IPS-18a (cell line): ENCODE results near the gene IER3.
A peak's percentile ranks its signal among the peaks of the same experiment; 100 is the strongest.
"Not testable (repeated sequence)": the region's sequence is repeated elsewhere in the genome, so short reads cannot be mapped to it uniquely, and the experiment has no call there.

ENCODE experiments used
- H3K27ac ChIP-seq: one replicate; pipeline ENCODE4 v1.5.1; 2013; ENCODE audit warnings: low read length
- H3K27me3 ChIP-seq: one replicate; pipeline ENCODE4 v1.6.1; 2013; ENCODE audit warnings: mild to moderate bottlenecking, low read length; ENCODE audit not compliant: control insufficient read depth, insufficient read depth
- H3K36me3 ChIP-seq: one replicate; pipeline ENCODE4 v1.6.1; 2013; ENCODE audit warnings: low read depth, low read length; ENCODE audit not compliant: control insufficient read depth
- H3K4me1 ChIP-seq: one replicate; pipeline ENCODE4 v1.6.1; 2013; ENCODE audit warnings: low read depth, low read length; ENCODE audit not compliant: control insufficient read depth
- H3K4me3 ChIP-seq: one replicate; pipeline ENCODE4 v1.5.1; 2013; ENCODE audit warnings: low read length
- H3K9ac ChIP-seq: one replicate; pipeline ENCODE4 v1.6.1; 2013; ENCODE audit warnings: mild to moderate bottlenecking, low read length, moderate library complexity
- H3K9me3 ChIP-seq: one replicate; pipeline ENCODE4 v1.6.1; 2013; ENCODE audit warnings: low read depth, low read length; ENCODE audit not compliant: control insufficient read depth

The IER3 gene

GRCh38 chr6:30719356-30719755 lies 25.0 kb downstream of the IER3 start:
- Histone ChIP-seq H3K27me3 (no peaks in the 10 kb centered on the region), H3K36me3 (peaks cover 31% of the 10 kb centered on the region), H3K27ac (peak overlapping the region; percentile 94), H3K9me3 (no peaks in the 10 kb centered on the region), H3K4me1 (peaks cover 15% of the 10 kb centered on the region), H3K9ac (peak overlapping the region; percentile 100), H3K4me3 (peak overlapping the region; percentile 97)

GRCh38 chr6:30717845-30718720 lies 26.3 kb downstream of the IER3 start:
- Histone ChIP-seq H3K9ac (peak overlapping the region; percentile 88), H3K4me1 (peaks cover 15% of the 10 kb centered on the region), H3K36me3 (peaks cover 31% of the 10 kb centered on the region), H3K4me3 (peak overlapping the region; percentile 97), H3K27ac (peak overlapping the region; percentile 97)
- not testable (repeated sequence) for H3K27me3 ChIP-seq, H3K9me3 ChIP-seq

- Histone ChIP-seq H3K4me1 (peaks cover 11% of the 10 kb centered on the region), H3K4me3 (peak within 1 kb of the TSS; percentile 97)
These were observed 27.1 kb downstream of the IER3 start, which contains the start of gene MDC1 for GRCh38 chr6:30717129-30717844. Gene MDC1, minus strand, starts transcription at chr6:30717281. Its CDS starts 2,106 bp downstream, at chr6:30715175.

GRCh38 chr6:30716879-30717128 lies 27.5 kb downstream of the IER3 start:
- H3K9ac ChIP-seq, result peak overlapping the region; percentile 73
- H3K9me3 ChIP-seq, result no peaks in the 10 kb centered on the region
- peak overlapping the region; percentile 79 for H3K4me3 ChIP-seq
- peak overlapping the region; percentile 63 for H3K27ac ChIP-seq
- peaks cover 11% of the 10 kb centered on the region for H3K4me1 ChIP-seq
- H3K27me3 ChIP-seq, result no peaks in the 10 kb centered on the region
- H3K36me3 ChIP-seq, result peaks cover 31% of the 10 kb centered on the region

More at GRCh38 chr6:30717129-30717844, 27.1 kb downstream of the IER3 start, which contains the start of gene MDC1:
- Histone ChIP-seq H3K9ac (peak within 1 kb of the TSS; percentile 88), H3K27me3 (no peaks in the 10 kb centered on the region), H3K9me3 (no peaks in the 10 kb centered on the region), H3K27ac (peak within 1 kb of the TSS; percentile 97), H3K36me3 (peaks cover 31% of the 10 kb centered on the region)

- H3K27me3 ChIP-seq, result no peaks in the 10 kb centered on the region
- H3K9me3 ChIP-seq, result no peaks in the 10 kb centered on the region
- H3K27ac ChIP-seq, result no peak overlapping the region
- peaks cover 50% of the 10 kb centered on the region for H3K36me3 ChIP-seq
- no peak overlapping the region for H3K4me3 ChIP-seq
- peaks cover 8% of the 10 kb centered on the region for H3K4me1 ChIP-seq
- no peak overlapping the region for H3K9ac ChIP-seq
These were observed 30.1 kb downstream of the IER3 start for GRCh38 chr6:30714263-30714662.

GRCh38 chr6:30712441-30712945 lies 31.9 kb downstream of the IER3 start:
- H3K9me3 ChIP-seq, result no peaks in the 10 kb centered on the region
- H3K4me3 ChIP-seq, result no peak overlapping the region
- no peaks in the 10 kb centered on the region for H3K27me3 ChIP-seq
- H3K9ac ChIP-seq, result no peak overlapping the region
- H3K36me3 ChIP-seq, result peaks cover 66% of the 10 kb centered on the region
- no peak overlapping the region for H3K27ac ChIP-seq
- no peaks in the 10 kb centered on the region for H3K4me1 ChIP-seq

GRCh38 chr6:30711758-30712380 lies 32.5 kb downstream of the IER3 start:
- Histone ChIP-seq H3K27ac (no peak overlapping the region), H3K9me3 (no peaks in the 10 kb centered on the region), H3K27me3 (no peaks in the 10 kb centered on the region), H3K4me3 (no peak overlapping the region), H3K36me3 (peaks cover 72% of the 10 kb centered on the region), H3K4me1 (no peaks in the 10 kb centered on the region), H3K9ac (no peak overlapping the region)

GRCh38 chr6:30709101-30709868 lies 35.1 kb downstream of the IER3 start:
- H3K9me3 ChIP-seq, result no peaks in the 10 kb centered on the region
- no peak overlapping the region for H3K4me3 ChIP-seq
- H3K9ac ChIP-seq, result no peak overlapping the region
- no peaks in the 10 kb centered on the region for H3K4me1 ChIP-seq
- peaks cover 84% of the 10 kb centered on the region for H3K36me3 ChIP-seq
- H3K27ac ChIP-seq, result no peak overlapping the region
- no peaks in the 10 kb centered on the region for H3K27me3 ChIP-seq

GRCh38 chr6:30707281-30707850 lies 37.0 kb downstream of the IER3 start:
- H3K9ac ChIP-seq, result no peak overlapping the region
- H3K36me3 ChIP-seq, result peaks cover 82% of the 10 kb centered on the region
- no peak overlapping the region for H3K27ac ChIP-seq

GRCh38 chr6:30705620-30706019 lies 38.7 kb downstream of the IER3 start:
- Histone ChIP-seq H3K9ac (no peak overlapping the region), H3K36me3 (peaks cover 70% of the 10 kb centered on the region), H3K9me3 (no peaks in the 10 kb centered on the region), H3K4me1 (no peaks in the 10 kb centered on the region), H3K27ac (no peak overlapping the region), H3K4me3 (no peak overlapping the region), H3K27me3 (no peaks in the 10 kb centered on the region)

More at GRCh38 chr6:30707281-30707850, 37.0 kb downstream of the IER3 start:
- Histone ChIP-seq H3K27me3 (no peaks in the 10 kb centered on the region), H3K4me3 (no peak overlapping the region), H3K9me3 (no peaks in the 10 kb centered on the region), H3K4me1 (no peaks in the 10 kb centered on the region)
